Pons (tissue), 1 donor: ENCODE measurements around the gene GPM6B.
"Not testable (repeated sequence)": the region's sequence is repeated elsewhere in the genome, so short reads cannot be mapped to it uniquely, and the experiment has no call there.

ENCODE experiments used
- DNase-seq: peaks from one replicate; pipeline ENCODE4 v3.0.0-alpha.2; 2016; ENCODE audit warnings: low spot score

GPM6B gene

DNA sequence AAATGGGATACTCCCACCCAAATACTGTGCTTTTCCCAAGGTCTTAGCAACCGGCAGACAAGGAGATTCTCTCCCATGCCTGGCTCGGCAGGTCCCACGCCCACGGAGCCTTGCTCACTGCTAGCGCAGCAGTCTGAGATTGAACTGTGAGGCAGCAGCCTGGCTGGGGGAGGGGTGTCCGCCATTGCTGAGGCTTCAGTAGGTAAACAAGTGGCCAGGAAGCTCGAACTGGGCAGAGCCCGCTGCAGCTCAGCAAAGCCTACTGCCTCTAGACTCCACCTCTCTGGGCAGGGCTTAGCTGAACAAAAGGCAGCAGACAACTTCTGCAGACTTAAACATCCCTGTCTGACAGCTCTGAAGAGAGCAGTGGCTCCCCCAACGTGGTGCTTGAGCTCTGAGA lies 92.0 kb downstream of the GPM6B start:
- DNase-seq: not testable (repeated sequence)

GRCh38 chrX:13721819-13722519 lies 94.9 kb downstream of the GPM6B start:
- DNase-seq: peak; percentile 65

DNA sequence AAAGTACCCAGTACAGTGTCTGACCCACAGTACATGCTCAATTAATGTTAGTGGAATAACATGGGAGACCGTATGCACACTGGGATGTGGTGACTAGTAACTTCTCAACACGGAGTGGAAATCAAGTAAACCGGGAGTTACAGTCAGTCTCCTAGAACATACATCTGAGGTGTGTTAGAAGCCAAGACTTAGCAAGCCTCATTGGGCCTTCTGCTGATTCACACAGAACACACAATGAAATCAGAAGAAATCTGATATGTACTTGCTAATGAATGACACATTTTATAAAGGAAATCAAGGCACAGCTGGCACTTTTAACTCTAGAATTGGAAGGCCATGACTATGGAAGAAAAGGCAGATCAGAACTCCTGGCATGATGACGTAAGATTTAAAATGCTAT lies 95.5 kb downstream of the GPM6B start:
- DNase-seq: no peak
